HuH-7 (cell line): Measurements from ENCODE around the gene TMEM167B.
"Not testable (repeated sequence)": the region's sequence is repeated elsewhere in the genome, so short reads cannot be mapped to it uniquely, and the experiment has no call there.

Source experiments
- DNase-seq: peaks from one replicate; pipeline ENCODE4 v3.0.0; 2011; ENCODE audit warnings: low spot score

TMEM167B gene

DNA sequence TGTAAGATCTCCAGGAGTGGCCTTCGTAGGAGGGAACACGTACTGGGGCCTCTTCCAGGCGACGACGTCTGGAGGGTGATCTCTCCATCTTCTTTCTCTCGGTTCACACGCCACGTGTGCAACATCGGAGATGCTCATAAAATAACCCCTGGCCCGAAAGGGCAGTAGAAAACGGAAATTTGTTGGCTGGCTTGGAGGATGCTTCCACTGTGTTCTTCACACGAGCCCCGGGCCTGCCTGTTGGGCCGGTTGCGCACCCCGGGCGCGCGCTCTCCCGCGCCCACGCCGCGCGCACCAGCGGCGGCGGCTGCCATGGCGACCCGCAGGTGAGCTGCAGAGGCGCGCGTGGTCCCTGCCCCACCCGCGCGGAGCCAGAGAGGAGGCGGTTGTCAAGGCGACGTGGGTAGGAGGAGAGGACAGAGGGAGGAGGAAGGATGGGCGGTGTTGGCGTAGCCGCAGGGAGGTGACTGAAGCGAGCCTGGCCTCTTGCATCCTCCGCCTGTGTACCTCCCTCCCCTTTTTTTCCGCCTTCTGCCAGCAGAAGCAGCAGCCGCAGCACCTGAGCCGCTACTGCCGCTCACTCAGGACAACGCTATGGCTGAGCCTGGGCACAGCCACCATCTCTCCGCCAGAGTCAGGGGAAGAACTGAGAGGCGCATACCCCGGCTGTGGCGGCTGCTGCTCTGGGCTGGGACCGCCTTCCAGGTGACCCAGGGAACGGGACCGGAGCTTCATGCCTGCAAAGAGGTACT, 23.2 kb downstream of the TMEM167B start, which contains the start of gene ELAPOR1:
ELAPOR1 (plus strand) TSS at position 526 of the 752 bp plus-strand sequence; CDS start at position 595, 69 bp downstream.
- no peak for DNase-seq

DNA sequence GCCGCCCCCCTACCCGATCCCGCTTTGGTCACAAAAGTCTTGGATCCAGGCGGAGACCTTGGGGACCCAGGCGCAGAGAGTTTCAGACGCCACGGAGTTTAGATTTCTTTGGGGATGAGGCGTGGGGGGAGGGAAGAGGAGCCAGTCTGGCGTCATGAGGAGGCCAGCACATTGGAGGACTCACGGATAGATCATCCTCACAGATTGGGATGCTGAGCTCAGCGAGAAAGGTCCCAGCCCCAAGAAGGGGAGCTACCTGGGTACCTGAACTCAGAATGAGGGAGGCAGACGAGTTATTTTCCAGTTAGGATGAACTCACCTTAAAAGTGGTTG, 23.7 kb downstream of the TMEM167B start:
- no peak for DNase-seq

- no peak for DNase-seq
Observed at GRCh38 chr1:109115685-109116084, 25.1 kb downstream of the TMEM167B start.

GRCh38 chr1:109116286-109116685, 25.7 kb downstream of the TMEM167B start:
- DNase-seq, result no peak

DNA sequence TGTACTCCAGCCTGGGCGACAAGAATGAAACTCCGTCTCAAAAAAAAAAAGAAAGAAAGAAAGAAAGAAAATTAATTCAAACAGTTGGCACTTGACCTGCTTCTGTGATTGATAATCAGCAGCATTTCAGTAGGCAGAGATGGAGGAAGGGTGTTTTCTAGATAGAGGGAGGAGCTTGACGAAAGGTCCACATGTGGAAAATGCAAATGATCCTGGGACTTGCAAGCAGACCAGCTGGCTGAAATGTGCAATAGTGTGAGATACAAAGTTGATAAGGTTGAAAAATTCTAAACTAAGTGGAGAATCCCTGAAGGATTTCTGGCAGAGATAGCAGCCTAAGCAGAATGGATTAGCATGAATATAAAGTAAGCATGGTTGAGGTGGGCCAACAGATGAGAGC, 27.5 kb downstream of the TMEM167B start:
- DNase-seq, result no peak

- no peak for DNase-seq
Observed at GRCh38 chr1:109120356-109120755, 29.8 kb downstream of the TMEM167B start.

DNA sequence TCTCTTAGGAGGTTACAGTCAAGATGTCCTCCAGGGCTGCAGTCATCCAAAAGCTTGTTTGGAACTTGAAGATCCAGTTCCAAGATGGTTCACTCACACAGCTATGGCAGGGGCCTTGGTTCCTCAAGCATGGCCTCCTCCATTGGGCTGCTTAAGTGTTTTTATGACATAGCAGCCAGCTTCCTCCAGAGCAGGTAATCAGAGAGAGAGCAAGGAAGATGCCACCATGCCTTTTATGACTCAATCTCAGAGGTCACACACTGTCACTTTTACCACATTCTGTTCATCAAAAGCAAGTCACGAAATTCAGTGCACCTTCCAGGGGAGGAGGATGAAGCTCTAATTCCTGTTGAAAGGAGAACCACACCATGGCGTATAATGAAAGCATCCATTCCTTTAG, 40.5 kb downstream of the TMEM167B start:
- no peak for DNase-seq

DNA sequence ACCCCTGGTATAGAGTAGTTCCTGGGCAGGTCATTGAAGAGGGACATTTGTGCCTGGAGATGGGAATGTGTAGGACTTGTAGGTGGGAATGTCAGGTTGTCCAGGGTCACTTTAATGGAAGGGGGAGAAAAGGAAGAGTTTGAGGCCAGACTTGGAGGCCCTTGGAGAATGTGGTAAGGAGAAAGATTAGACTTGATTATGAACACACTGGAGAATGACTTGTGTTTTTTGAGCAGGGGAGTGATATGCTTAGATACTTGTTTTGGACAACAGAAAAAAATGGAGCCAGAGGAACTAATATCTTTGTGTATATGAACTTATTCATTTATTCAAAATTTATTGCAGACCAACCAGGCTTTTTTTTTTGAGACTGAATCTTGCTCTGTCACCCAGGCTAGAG, 41.2 kb downstream of the TMEM167B start:
- DNase-seq, result no peak

DNA sequence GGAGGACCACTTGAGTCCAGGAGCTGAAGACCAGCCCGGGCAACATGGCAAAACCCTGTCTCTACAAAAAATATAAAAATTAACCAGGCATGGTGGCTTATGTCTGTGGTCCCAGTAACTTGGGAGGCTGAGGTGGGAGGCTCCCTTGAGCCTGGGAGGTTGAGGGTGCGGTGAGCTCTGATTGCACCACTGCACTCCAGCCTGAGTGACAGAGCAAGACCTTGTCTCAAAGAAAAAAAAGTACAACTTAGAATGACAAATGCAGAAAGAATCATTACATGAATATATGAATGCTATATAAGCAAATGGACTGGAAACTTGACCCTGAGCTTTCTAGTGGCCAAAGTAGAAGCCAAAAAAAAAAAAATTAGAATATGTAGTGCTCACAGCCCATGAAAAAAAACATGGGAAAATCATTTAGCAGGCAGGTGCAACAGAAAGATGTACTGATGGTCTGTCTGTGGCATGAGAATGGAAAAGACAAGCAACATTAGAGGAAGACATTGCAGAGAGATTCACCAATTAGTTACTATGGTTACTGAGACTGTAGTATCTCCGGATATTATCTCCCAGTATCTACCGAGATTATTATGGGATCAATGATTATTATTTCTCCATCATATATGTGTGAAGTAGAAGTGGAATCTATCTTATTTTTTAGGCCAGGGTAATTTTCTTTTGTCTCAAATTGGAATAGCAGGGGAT, 42.6 kb downstream of the TMEM167B start:
- DNase-seq, result no peak

GRCh38 chr1:109133815-109134214, 43.3 kb downstream of the TMEM167B start:
- DNase-seq, result no peak

DNA sequence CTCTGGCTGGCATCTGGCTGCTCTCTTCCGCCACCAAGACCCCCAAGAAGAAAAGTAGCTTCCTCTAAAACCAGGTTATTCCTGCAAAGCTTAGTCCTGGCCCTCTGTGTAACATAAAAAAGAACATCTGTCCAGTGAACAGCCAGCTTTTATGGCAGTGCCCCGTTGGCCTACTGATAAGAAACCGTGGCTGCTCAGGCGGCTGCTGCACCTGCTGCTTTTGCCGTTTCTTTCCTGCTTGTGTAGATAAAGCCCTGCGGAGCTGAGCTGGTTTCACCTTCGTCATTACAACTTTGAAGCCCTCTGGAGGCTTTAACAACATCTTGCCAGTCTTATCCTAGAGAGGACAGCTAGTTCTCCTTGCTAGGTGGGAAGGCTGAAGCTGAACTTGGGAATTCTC, 43.9 kb downstream of the TMEM167B start:
- no peak for DNase-seq

GRCh38 chr1:109135940-109136339, 45.4 kb downstream of the TMEM167B start:
- no peak for DNase-seq

GRCh38 chr1:109136766-109137165, 46.2 kb downstream of the TMEM167B start:
- no peak for DNase-seq

DNA sequence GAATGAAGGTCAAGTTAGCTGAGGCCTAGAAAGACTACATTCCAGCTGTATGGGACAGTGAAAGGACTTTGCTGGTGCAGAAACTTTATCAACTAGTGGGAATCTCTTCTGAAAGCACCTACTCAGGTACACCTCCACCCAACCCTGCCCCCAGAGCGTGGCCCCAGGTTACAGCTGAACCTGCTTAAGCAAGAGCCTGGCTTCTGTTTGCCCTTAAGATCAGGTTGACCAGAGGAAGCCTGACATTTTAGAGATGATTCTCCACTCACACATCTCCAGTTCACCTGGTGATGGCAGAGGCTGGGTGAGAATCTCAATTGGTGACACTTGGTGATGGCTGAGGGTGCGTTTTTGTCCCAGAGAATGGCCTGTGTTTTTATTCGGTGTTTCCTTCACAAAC, 47.4 kb downstream of the TMEM167B start:
- no peak for DNase-seq

- no peak for DNase-seq
Observed at GRCh38 chr1:109138358-109138757, 47.8 kb downstream of the TMEM167B start.

- no peak for DNase-seq
Observed at GRCh38 chr1:109140392-109140791, 49.8 kb downstream of the TMEM167B start.

GRCh38 chr1:109142260-109142659, 51.7 kb downstream of the TMEM167B start:
- no peak for DNase-seq

- not testable (repeated sequence) for DNase-seq
Observed at GRCh38 chr1:109142725-109143124, 52.2 kb downstream of the TMEM167B start.
